Right atrium auricular region (tissue), 2 donors: ENCODE measurements around the gene KMT2E. TPM values are rescaled to one million over a fixed set of nuclear protein-coding genes. Genes with fewer than 3 reads are reported as not detected.

Experiments used
- DNase-seq: peaks from one replicate; pipeline ENCODE4 v3.0.0-alpha.2; 2019; ENCODE audit warnings: low spot score
- H3K27ac ChIP-seq, 2 donors: fragments of 200-600 bp; sonication (generic); 1 replicate in 1 of 2; 2 replicates in 1 of 2; pipeline ENCODE4 v1.5.1; 2016 to 2019
- H3K27me3 ChIP-seq, 2 donors: fragments of 200-600 bp; sonication (generic); one replicate each; pipeline versions ENCODE4 v1.5.1 to v1.6.0; 2017 to 2019
- H3K36me3 ChIP-seq: fragments of 200-600 bp; sonication (generic); one replicate; pipeline ENCODE4 v1.5.1; 2016
- H3K4me1 ChIP-seq, 2 donors: fragments of 200-600 bp; sonication (generic); one replicate each; pipeline versions ENCODE4 v1.5.1 to v1.6.0; 2017 to 2019
- H3K4me3 ChIP-seq, 2 donors: fragments of 200-600 bp; sonication (generic); 1 replicate in 1 of 2; 2 replicates in 1 of 2; pipeline ENCODE4 v1.5.1; 2017 to 2019; ENCODE audit warnings: mild to moderate bottlenecking in 1 of 2, moderate library complexity in 1 of 2
- H3K9me3 ChIP-seq, 2 donors: fragments of 200-600 bp; sonication (generic); one replicate each; pipeline ENCODE4 v1.5.1; 2019
- total RNA-seq, 2 donors: library from RNA; depleted of rRNA; stranded (reverse); fragments of >200 nt; gene quantifications; one replicate each; pipeline ENCODE4 v1.1.0, GENCODE V29; 2016
- TF ChIP-seq, protein P1 (sequence below), 2 donors: fragments of 200-600 bp; sonication (generic); IDR thresholded peaks; one replicate each; pipeline ENCODE4 v1.5.1; 2019; ENCODE audit warnings: antibody characterized with exemption in 2 of 2

The KMT2E gene
- total RNA-seq, 2 donors from 2014 or later = 51.4 to 81.3 TPM

DNA sequence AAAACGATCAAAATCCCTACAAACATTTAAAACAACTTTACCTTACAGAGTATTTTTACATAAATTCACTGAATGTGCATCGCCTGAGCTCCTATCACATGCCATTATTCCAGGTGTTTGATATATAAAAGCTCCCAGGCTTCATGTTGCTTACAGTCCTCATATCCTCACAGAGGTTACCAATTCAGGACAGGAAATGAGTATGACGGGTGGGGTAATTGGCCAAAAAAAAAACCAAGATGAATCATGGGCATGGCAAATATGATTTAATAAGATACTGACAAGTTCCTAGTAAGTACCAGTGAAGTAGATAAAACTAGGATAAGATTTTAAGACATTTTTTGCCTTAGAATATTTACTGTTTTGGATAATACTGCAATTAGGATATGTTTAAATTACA lies 135.8 kb downstream of the KMT2E start:
- TF ChIP-seq, protein P1, sequence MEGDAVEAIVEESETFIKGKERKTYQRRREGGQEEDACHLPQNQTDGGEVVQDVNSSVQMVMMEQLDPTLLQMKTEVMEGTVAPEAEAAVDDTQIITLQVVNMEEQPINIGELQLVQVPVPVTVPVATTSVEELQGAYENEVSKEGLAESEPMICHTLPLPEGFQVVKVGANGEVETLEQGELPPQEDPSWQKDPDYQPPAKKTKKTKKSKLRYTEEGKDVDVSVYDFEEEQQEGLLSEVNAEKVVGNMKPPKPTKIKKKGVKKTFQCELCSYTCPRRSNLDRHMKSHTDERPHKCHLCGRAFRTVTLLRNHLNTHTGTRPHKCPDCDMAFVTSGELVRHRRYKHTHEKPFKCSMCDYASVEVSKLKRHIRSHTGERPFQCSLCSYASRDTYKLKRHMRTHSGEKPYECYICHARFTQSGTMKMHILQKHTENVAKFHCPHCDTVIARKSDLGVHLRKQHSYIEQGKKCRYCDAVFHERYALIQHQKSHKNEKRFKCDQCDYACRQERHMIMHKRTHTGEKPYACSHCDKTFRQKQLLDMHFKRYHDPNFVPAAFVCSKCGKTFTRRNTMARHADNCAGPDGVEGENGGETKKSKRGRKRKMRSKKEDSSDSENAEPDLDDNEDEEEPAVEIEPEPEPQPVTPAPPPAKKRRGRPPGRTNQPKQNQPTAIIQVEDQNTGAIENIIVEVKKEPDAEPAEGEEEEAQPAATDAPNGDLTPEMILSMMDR (IDR thresholded peaks at IDR 0.05) = no peak
- Histone ChIP-seq H3K9me3 (no peaks in the 10 kb centered on the region), H3K4me1 (peaks cover 0 to 10% of the 10 kb centered on the region in 2 donors), H3K4me3 (no peak overlapping the region), H3K27ac (no peak overlapping the region), H3K36me3 (no peaks in the 10 kb centered on the region), H3K27me3 (no peaks in the 10 kb centered on the region)
- no peak for DNase-seq

DNA sequence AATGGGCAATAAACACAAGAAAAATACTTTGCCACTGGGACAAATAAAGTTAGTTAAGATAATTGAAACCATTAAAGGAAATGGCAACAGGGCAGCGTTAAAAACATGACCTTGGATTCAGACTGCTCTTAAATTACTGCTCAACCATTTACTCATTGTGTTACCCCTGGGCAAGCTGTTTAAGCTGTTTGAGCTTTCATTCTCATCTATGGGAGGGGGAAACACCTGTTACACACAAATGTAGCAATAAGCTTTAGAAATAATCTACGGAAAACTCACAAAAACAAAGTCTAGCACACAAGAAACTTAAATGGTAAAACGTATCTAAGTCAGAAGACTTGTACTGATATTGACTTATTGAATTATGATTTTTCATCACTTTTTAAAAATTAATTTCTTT lies 137.1 kb downstream of the KMT2E start:
- TF ChIP-seq, protein P1 (IDR thresholded peaks at IDR 0.05) = no peak
- Histone ChIP-seq H3K27ac (no peak overlapping the region), H3K4me1 (peaks cover 0 to 10% of the 10 kb centered on the region in 2 donors), H3K9me3 (no peaks in the 10 kb centered on the region), H3K27me3 (no peaks in the 10 kb centered on the region), H3K36me3 (no peaks in the 10 kb centered on the region), H3K4me3 (no peak overlapping the region)
- DNase-seq = no peak

DNA sequence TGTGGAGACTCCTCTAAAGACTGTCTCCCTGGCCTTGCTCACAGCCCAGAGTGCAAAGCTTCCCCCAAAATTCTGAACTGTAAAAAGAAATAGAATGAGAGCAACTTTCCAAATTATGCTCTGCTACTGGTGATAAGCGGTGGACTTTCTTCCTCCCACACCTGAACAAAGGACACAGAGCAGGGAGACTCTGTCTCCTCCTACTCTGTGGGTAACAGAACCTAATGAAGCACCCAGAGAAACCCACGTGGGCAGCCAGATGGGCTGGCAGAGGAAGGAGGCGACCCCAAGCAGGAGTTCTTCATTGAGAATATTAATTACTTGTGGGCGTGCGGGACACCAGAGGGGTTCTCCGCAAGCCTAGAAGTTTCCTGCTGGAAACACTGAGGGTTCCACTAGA lies 139.5 kb downstream of the KMT2E start:
- peaks cover 0 to 10% of the 10 kb centered on the region in 2 donors for H3K4me1 ChIP-seq
- TF ChIP-seq, protein P1 (IDR thresholded peaks at IDR 0.05) = no peak
- no peak overlapping the region for H3K27ac ChIP-seq
- no peak overlapping the region for H3K4me3 ChIP-seq
- H3K9me3 ChIP-seq = no peaks in the 10 kb centered on the region
- H3K36me3 ChIP-seq = no peaks in the 10 kb centered on the region
- no peak for DNase-seq
- no peaks in the 10 kb centered on the region for H3K27me3 ChIP-seq

DNA sequence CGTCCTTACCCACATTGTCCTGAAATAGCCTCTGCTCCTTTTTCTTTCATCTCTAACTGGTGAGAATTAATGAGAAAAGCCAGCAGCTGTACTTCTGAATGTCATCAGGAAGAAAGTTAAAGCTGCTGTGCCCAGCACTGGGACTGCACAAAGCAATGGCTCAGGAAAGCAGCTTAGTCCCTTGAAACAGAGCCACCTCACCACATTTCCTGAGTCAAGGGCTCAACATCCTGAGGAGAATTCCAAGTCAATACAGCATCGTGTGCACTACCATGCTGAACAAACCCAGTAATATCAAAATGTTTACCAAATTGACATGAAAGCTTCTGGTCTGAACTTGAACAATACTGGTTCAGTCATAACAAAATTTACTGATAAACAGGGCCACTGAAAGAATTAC lies 140.1 kb downstream of the KMT2E start:
- TF ChIP-seq, protein P1 (IDR thresholded peaks at IDR 0.05) = no peak
- no peak for DNase-seq
- H3K4me1 ChIP-seq = peaks cover 0 to 10% of the 10 kb centered on the region in 2 donors
- no peak overlapping the region for H3K27ac ChIP-seq
- no peak overlapping the region for H3K4me3 ChIP-seq
- H3K27me3 ChIP-seq = no peaks in the 10 kb centered on the region
- no peaks in the 10 kb centered on the region for H3K36me3 ChIP-seq
- no peaks in the 10 kb centered on the region for H3K9me3 ChIP-seq

DNA sequence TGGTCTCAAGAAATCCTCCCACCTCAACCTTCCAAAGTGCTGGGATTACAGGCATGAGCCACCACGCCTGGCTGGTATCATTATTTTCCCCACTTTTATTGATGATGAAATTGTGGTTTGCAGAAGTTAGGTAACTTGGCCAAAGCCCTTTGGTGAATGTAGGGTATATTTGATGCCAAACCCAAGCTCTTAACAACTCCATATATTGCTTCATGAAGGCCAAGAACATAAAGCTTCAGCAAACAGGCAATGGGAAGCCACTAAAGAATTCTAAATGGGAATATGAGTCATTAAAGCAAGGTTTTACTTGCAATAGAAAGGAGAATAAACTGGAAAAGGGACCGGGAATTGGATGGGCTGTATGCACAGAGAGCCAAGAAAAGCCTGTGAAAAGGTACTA lies 142.7 kb downstream of the KMT2E start:
- H3K27ac ChIP-seq = no peak overlapping the region
- no peak overlapping the region for H3K4me3 ChIP-seq
- H3K36me3 ChIP-seq = no peaks in the 10 kb centered on the region
- H3K9me3 ChIP-seq = no peaks in the 10 kb centered on the region
- H3K27me3 ChIP-seq = no peaks in the 10 kb centered on the region
- TF ChIP-seq, protein P1 (IDR thresholded peaks at IDR 0.05) = no peak
- peaks cover 0 to 10% of the 10 kb centered on the region in 2 donors for H3K4me1 ChIP-seq
- DNase-seq = no peak

DNA sequence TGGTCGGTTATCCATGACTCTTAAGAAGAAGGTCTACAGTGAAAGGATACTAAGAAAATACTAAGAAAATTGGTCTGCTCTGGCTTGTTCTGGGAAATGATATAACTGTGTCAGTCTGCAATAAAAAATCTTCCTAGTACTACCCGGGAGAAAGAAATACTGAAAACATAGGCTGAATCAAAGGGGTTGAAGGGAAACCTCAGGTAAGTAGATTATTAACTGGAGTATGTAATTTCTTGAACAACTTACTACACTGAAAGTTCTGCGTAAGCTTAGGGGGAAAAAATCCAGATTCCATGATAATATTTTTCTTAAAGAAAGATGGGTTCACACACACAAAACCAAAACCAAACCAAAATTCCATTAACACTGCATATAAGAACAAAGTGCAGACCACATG lies 143.3 kb downstream of the KMT2E start:
- DNase-seq = no peak
- no peak overlapping the region for H3K4me3 ChIP-seq
- no peaks in the 10 kb centered on the region for H3K36me3 ChIP-seq
- peaks cover 0 to 10% of the 10 kb centered on the region in 2 donors for H3K4me1 ChIP-seq
- no peaks in the 10 kb centered on the region for H3K27me3 ChIP-seq
- no peak overlapping the region for H3K27ac ChIP-seq
- TF ChIP-seq, protein P1 (IDR thresholded peaks at IDR 0.05) = no peak
- H3K9me3 ChIP-seq = no peaks in the 10 kb centered on the region
